Testis (tissue), 3 donors: ENCODE data around the gene MYH9. TPM values are rescaled to one million over a fixed set of nuclear protein-coding genes. Genes with fewer than 3 reads are reported as not detected.
A peak's percentile ranks its signal among the peaks of the same experiment; 100 is the strongest.

ENCODE experiments used
- DNase-seq: peaks from one replicate; pipeline ENCODE4 v3.0.0-alpha.2; 2019
- H3K27ac ChIP-seq, 2 donors: fragments of 200-600 bp; sonication (generic); one replicate each; pipeline ENCODE4 v1.5.1; 2019
- H3K27me3 ChIP-seq: fragments of 200-600 bp; sonication (generic); one replicate; pipeline ENCODE4 v1.5.1; 2019
- H3K36me3 ChIP-seq: fragments of 200-600 bp; sonication (generic); one replicate; pipeline ENCODE4 v1.5.1; 2017; ENCODE audit warnings: low read depth; ENCODE audit errors: missing control alignments
- H3K4me1 ChIP-seq: fragments of 200-600 bp; sonication (generic); one replicate; pipeline ENCODE4 v1.5.1; 2019
- H3K4me3 ChIP-seq, 2 donors: fragments of 200-600 bp; sonication (generic); one replicate each; pipeline ENCODE4 v1.5.1; 2017 to 2019
- H3K9me3 ChIP-seq: fragments of 200-600 bp; sonication (generic); one replicate; pipeline ENCODE4 v1.5.1; 2017
- POLR2A ChIP-seq: fragments of 450-650 bp; IDR thresholded peaks from one replicate; pipeline ENCODE4 v1.6.1; 2017; ENCODE audit warnings: antibody characterized with exemption, mild to moderate bottlenecking, moderate library complexity
- WGBS, 2 donors: methylation state at CpG; one replicate each; pipeline ENCODE4 v1.1.5; 2018; 5-methylcytosine and 5-hydroxymethylcytosine counted together
- intact Hi-C: fragments of 100-400 bp; cut with DNase I; formaldehyde crosslinking; loops from one replicate; pipeline ENCODE4 v1.15.1; 2023; ENCODE audit warnings: low total_unique reads
- polyA plus RNA-seq: library from polyadenylated mRNA; stranded (reverse); fragments of 350-450 nt; fragmentation: Illumina TruSeq; extraction: RNeasy Lipid Tissue Mini Kit (QIAGEN cat#74804); gene quantifications from one replicate; pipeline ENCODE4 v1.2.3, GENCODE V29; 2014; ENCODE audit warnings: low read depth, low replicate concordance; ENCODE audit not compliant: insufficient read depth
- total RNA-seq, 2 donors: library from RNA; depleted of rRNA; stranded (reverse); fragments of >200 nt; gene quantifications; one replicate each; pipeline ENCODE4 v1.2.3, GENCODE V29; 2016
- TF ChIP-seq, protein P1 (sequence below), 3 experiments: fragments of 450-650 bp in 2 of 3; fragments of 200-600 bp in 1 of 3; sonication (generic) in 1 of 3; IDR thresholded peaks; one replicate each; pipeline ENCODE4 v1.5.1; 2016 to 2019; ENCODE audit warnings: antibody characterized with exemption in 3 of 3, mild to moderate bottlenecking in 2 of 3, moderate library complexity in 1 of 3

The MYH9 gene
- total and polyA plus RNA-seq, 3 donors from 2014 or later: 129 to 146 (median 141) TPM

GRCh38 chr22:36243986-36244385, 143.8 kb downstream of the MYH9 start:
- peak overlapping the region; percentile 7 to 58 for H3K27ac ChIP-seq
- no peak overlapping the region for H3K4me3 ChIP-seq
- H3K9me3 ChIP-seq: no peaks in the 10 kb centered on the region
- intact Hi-C loops: no loop called here
- no peak for TF ChIP-seq POLR2A
- TF ChIP-seq, protein P1, sequence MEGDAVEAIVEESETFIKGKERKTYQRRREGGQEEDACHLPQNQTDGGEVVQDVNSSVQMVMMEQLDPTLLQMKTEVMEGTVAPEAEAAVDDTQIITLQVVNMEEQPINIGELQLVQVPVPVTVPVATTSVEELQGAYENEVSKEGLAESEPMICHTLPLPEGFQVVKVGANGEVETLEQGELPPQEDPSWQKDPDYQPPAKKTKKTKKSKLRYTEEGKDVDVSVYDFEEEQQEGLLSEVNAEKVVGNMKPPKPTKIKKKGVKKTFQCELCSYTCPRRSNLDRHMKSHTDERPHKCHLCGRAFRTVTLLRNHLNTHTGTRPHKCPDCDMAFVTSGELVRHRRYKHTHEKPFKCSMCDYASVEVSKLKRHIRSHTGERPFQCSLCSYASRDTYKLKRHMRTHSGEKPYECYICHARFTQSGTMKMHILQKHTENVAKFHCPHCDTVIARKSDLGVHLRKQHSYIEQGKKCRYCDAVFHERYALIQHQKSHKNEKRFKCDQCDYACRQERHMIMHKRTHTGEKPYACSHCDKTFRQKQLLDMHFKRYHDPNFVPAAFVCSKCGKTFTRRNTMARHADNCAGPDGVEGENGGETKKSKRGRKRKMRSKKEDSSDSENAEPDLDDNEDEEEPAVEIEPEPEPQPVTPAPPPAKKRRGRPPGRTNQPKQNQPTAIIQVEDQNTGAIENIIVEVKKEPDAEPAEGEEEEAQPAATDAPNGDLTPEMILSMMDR (IDR thresholded peaks at IDR 0.05): no peak
- H3K36me3 ChIP-seq: no peaks in the 10 kb centered on the region
- 91 to 100% methylated on average over 1 to 5 of the region's 5 CpGs for WGBS, 2 donors
- H3K4me1 ChIP-seq: peaks cover 13% of the 10 kb centered on the region
- H3K27me3 ChIP-seq: no peaks in the 10 kb centered on the region
- no peak for DNase-seq

- Histone ChIP-seq H3K27me3 (no peaks in the 10 kb centered on the region), H3K9me3 (no peaks in the 10 kb centered on the region), H3K36me3 (no peaks in the 10 kb centered on the region), H3K4me3 (peak within 1 kb of the TSS; percentile 48 to 62), H3K27ac (peak within 1 kb of the TSS; percentile 87 to 88), H3K4me1 (peaks cover 39% of the 10 kb centered on the region)
- peak; percentile 95 for DNase-seq
- 27 to 40% methylated on average over 13 of the region's 13 CpGs for WGBS, 2 donors
- no peak for TF ChIP-seq POLR2A
- TF ChIP-seq, protein P1 (IDR thresholded peaks at IDR 0.05): peak; percentile 46 to 63 (median 62)
- intact Hi-C loops: no loop called here
These were observed 148.2 kb downstream of the MYH9 start, which contains the start of gene APOL2 for GRCh38 chr22:36239401-36240171. APOL2 (minus strand) TSS chr22:36239527; CDS start chr22:36233162, 6,365 bp downstream.

DNA sequence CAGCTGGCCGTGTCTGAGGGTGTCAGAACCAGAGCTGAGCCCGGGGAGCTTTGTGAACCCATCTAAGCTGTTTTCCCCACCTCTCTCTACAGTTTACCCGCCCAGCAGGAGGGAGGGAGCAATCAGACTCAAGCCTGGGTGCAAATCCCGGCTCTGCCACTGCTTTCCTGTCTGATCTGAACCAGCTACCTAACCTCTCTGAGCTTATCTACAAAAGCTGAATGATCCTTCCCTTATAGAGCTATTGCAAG, 148.7 kb downstream of the MYH9 start:
- H3K4me3 ChIP-seq: peak overlapping the region; percentile 48 to 62
- no peak for DNase-seq
- H3K36me3 ChIP-seq: no peaks in the 10 kb centered on the region
- H3K27ac ChIP-seq: peak overlapping the region; percentile 87 to 88
- H3K9me3 ChIP-seq: no peaks in the 10 kb centered on the region
- no peak for TF ChIP-seq POLR2A
- TF ChIP-seq, protein P1 (IDR thresholded peaks at IDR 0.05): no peak
- H3K4me1 ChIP-seq: peaks cover 35% of the 10 kb centered on the region
- 25 to 38% methylated on average over 4 of the region's 4 CpGs for WGBS, 2 donors
- H3K27me3 ChIP-seq: no peaks in the 10 kb centered on the region
- intact Hi-C loops: no loop called here

- WGBS, 2 donors: 21 to 27% methylated on average over 3 to 5 of the region's 5 CpGs
- peak; percentile 49 for DNase-seq
- Histone ChIP-seq H3K36me3 (no peaks in the 10 kb centered on the region), H3K27ac (peak overlapping the region; percentile 87 to 88), H3K4me3 (peak overlapping the region; percentile 48 to 62), H3K9me3 (no peaks in the 10 kb centered on the region), H3K27me3 (no peaks in the 10 kb centered on the region), H3K4me1 (peaks cover 31% of the 10 kb centered on the region)
- TF ChIP-seq, protein P1 (IDR thresholded peaks at IDR 0.05): no peak
- no peak for TF ChIP-seq POLR2A
- intact Hi-C loops: no loop called here
These were observed 149.2 kb downstream of the MYH9 start for GRCh38 chr22:36238373-36239149.
